Neural progenitor cell (in vitro differentiated cells): ENCODE measurements around the gene CORT. TPM values are rescaled to one million over a fixed set of nuclear protein-coding genes. Genes with fewer than 3 reads are reported as not detected.

ENCODE experiments used
- DNase-seq: peaks from one replicate; pipeline ENCODE4 v3.0.0-alpha.2; 2016; ENCODE audit warnings: low spot score
- H2AFZ ChIP-seq: fragments of 200-600 bp; sonication (generic); replicated peaks from 2 replicates; pipeline ENCODE4 v1.6.1; 2016; ENCODE audit warnings: antibody characterized with exemption
- H3F3A ChIP-seq: fragments of 200-600 bp; sonication (generic); 2 replicates; pipeline ENCODE4 v1.6.1; 2016; ENCODE audit warnings: antibody characterized with exemption, low read depth
- H3K27ac ChIP-seq: fragments of 200-600 bp; sonication (generic); 2 replicates; pipeline ENCODE4 v1.5.1; 2016; ENCODE audit warnings: mild to moderate bottlenecking
- H3K27me3 ChIP-seq: fragments of 200-600 bp; sonication (generic); 2 replicates; pipeline ENCODE4 v1.6.1; 2016; ENCODE audit warnings: mild to moderate bottlenecking, moderate library complexity
- H3K36me3 ChIP-seq: fragments of 200-600 bp; sonication (generic); 2 replicates; pipeline ENCODE4 v1.5.1; 2016
- H3K4me1 ChIP-seq: fragments of 200-600 bp; sonication (generic); 2 replicates; pipeline ENCODE4 v1.6.1; 2016; ENCODE audit warnings: mixed run types
- H3K4me2 ChIP-seq: fragments of 200-600 bp; sonication (generic); 2 replicates; pipeline ENCODE4 v1.6.1; 2016
- H3K4me3 ChIP-seq: fragments of 200-600 bp; sonication (generic); 2 replicates; pipeline ENCODE4 v1.5.1; 2016
- H3K79me2 ChIP-seq: fragments of 200-600 bp; sonication (generic); 2 replicates; pipeline ENCODE4 v1.6.1; 2016; ENCODE audit warnings: low read depth
- H3K9ac ChIP-seq: fragments of 200-600 bp; sonication (generic); 2 replicates; pipeline ENCODE4 v1.6.1; 2016
- H3K9me3 ChIP-seq: fragments of 200-600 bp; sonication (generic); 2 replicates; pipeline ENCODE4 v1.5.1; 2016; ENCODE audit warnings: low read depth
- H4K20me1 ChIP-seq: fragments of 200-600 bp; sonication (generic); 2 replicates; pipeline ENCODE4 v1.6.1; 2016; ENCODE audit warnings: low read depth
- H3K27ac Mint-ChIP-seq: 3 replicates; pipeline ENCODE4 v1.8.0; 2021; ENCODE audit warnings: mixed read lengths
- H3K27me3 Mint-ChIP-seq: 2 replicates; pipeline ENCODE4 v1.8.0; 2022; ENCODE audit warnings: low read depth, mild to moderate bottlenecking, inconsistent platforms, moderate library complexity, mixed read lengths; ENCODE audit not compliant: insufficient read depth
- H3K36me3 Mint-ChIP-seq: 3 replicates; pipeline ENCODE4 v1.8.0; 2021; ENCODE audit warnings: mixed read lengths
- H3K4me1 Mint-ChIP-seq: 3 replicates; pipeline ENCODE4 v1.8.0; 2021; ENCODE audit warnings: mixed read lengths
- H3K4me3 Mint-ChIP-seq: 3 replicates; pipeline ENCODE4 v1.8.0; 2021; ENCODE audit warnings: mild to moderate bottlenecking, moderate library complexity, mixed read lengths
- H3K9me3 Mint-ChIP-seq: 3 replicates; pipeline ENCODE4 v1.8.0; 2020; ENCODE audit warnings: mixed read lengths
- CTCF ChIP-seq: fragments of 200-600 bp; sonication (generic); IDR thresholded peaks from 2 replicates; pipeline ENCODE4 v1.5.1; 2017; ENCODE audit warnings: antibody characterized with exemption, mild to moderate bottlenecking
- EZH2 ChIP-seq: fragments of 200-600 bp; sonication (generic); IDR thresholded peaks from 2 replicates; pipeline ENCODE4 v1.6.1; 2017; ENCODE audit warnings: antibody characterized with exemption, mild to moderate bottlenecking, moderate library complexity
- EZH2phosphoT487 ChIP-seq: fragments of 200-600 bp; sonication (generic); IDR thresholded peaks from 2 replicates; pipeline ENCODE4 v1.6.1; 2017; ENCODE audit warnings: antibody characterized with exemption
- total RNA-seq: library from RNA; depleted of rRNA; stranded (reverse); fragments of >200 nt; gene quantifications from 2 replicates; pipeline ENCODE4 v1.2.3, GENCODE V29; 2015; ENCODE audit warnings: low replicate concordance

The CORT gene
- 1.3 TPM in 1 of 2 replicates, not detected in the other for total RNA-seq

GRCh38 chr1:10449751-10450150, at the start of gene CORT:
Gene CORT, plus strand, starts transcription at chr1:10450031. Its CDS starts 193 bp downstream, at chr1:10450224.
- H2AFZ ChIP-seq, result no peak within 1 kb of the TSS
- no peaks in the 10 kb centered on the region for H3K79me2 ChIP-seq
- peaks cover 24% of the 10 kb centered on the region for H3K4me1 Mint-ChIP-seq
- no peak for DNase-seq
- H3K9me3 ChIP-seq, result no peaks in the 10 kb centered on the region
- no peak within 1 kb of the TSS for H3K4me3 Mint-ChIP-seq
- H3F3A ChIP-seq, result peaks cover 5% of the 10 kb centered on the region
- no peaks in the 10 kb centered on the region for H3K27me3 ChIP-seq
- peaks cover 4% of the 10 kb centered on the region for H3K36me3 Mint-ChIP-seq
- no peak within 1 kb of the TSS for H3K9ac ChIP-seq
- H3K4me1 ChIP-seq, result peaks cover 24% of the 10 kb centered on the region
- H4K20me1 ChIP-seq, result no peaks in the 10 kb centered on the region
- H3K36me3 ChIP-seq, result no peaks in the 10 kb centered on the region
- H3K27ac Mint-ChIP-seq, result peak within 1 kb of the TSS; percentile 77
- peak within 1 kb of the TSS; percentile 41 for H3K27ac ChIP-seq
- peaks cover 5% of the 10 kb centered on the region for H3K27me3 Mint-ChIP-seq
- no peak for TF ChIP-seq EZH2
- no peak for TF ChIP-seq EZH2phosphoT487
- no peak for TF ChIP-seq CTCF
- no peaks in the 10 kb centered on the region for H3K9me3 Mint-ChIP-seq
- no peak within 1 kb of the TSS for H3K4me2 ChIP-seq
- H3K4me3 ChIP-seq, result no peak within 1 kb of the TSS

GRCh38 chr1:10401281-10401680, 48.5 kb upstream of the CORT start:
- peak overlapping the region; percentile 4 for H3K4me2 ChIP-seq
- peaks cover 35% of the 10 kb centered on the region for H3K36me3 Mint-ChIP-seq
- H3K27me3 Mint-ChIP-seq, result peaks cover 12% of the 10 kb centered on the region
- H3K4me1 Mint-ChIP-seq, result peaks cover 27% of the 10 kb centered on the region
- H3K27ac Mint-ChIP-seq, result no peak overlapping the region
- H3K36me3 ChIP-seq, result peaks cover 17% of the 10 kb centered on the region
- no peak overlapping the region for H3K9ac ChIP-seq
- H3K27me3 ChIP-seq, result no peaks in the 10 kb centered on the region
- H3K4me3 Mint-ChIP-seq, result peak overlapping the region; percentile 96
- no peak overlapping the region for H3K27ac ChIP-seq
- H2AFZ ChIP-seq, result no peak overlapping the region
- H4K20me1 ChIP-seq, result peaks cover 32% of the 10 kb centered on the region
- TF ChIP-seq EZH2 (no peak), CTCF (no peak), EZH2phosphoT487 (no peak)
- H3F3A ChIP-seq, result peaks cover 25% of the 10 kb centered on the region
- H3K9me3 Mint-ChIP-seq, result no peaks in the 10 kb centered on the region
- no peak overlapping the region for H3K4me3 ChIP-seq
- peaks cover 10% of the 10 kb centered on the region for H3K4me1 ChIP-seq
- H3K79me2 ChIP-seq, result peaks cover 57% of the 10 kb centered on the region
- no peak for DNase-seq
- no peaks in the 10 kb centered on the region for H3K9me3 ChIP-seq

- no peak overlapping the region for H3K27ac ChIP-seq
- Mint-ChIP-seq H3K36me3 (peaks cover 38% of the 10 kb centered on the region), H3K4me3 (no peak overlapping the region), H3K4me1 (peaks cover 24% of the 10 kb centered on the region), H3K27me3 (peaks cover 12% of the 10 kb centered on the region), H3K9me3 (no peaks in the 10 kb centered on the region), H3K27ac (no peak overlapping the region)
- no peak for DNase-seq
- H2AFZ ChIP-seq, result no peak overlapping the region
- peaks cover 10% of the 10 kb centered on the region for H3K4me1 ChIP-seq
- H3K27me3 ChIP-seq, result no peaks in the 10 kb centered on the region
- H3K36me3 ChIP-seq, result peaks cover 17% of the 10 kb centered on the region
- H3K9me3 ChIP-seq, result no peaks in the 10 kb centered on the region
- TF ChIP-seq EZH2, result no peak
- no peak for TF ChIP-seq CTCF
- no peak for TF ChIP-seq EZH2phosphoT487
- peaks cover 32% of the 10 kb centered on the region for H4K20me1 ChIP-seq
- peaks cover 29% of the 10 kb centered on the region for H3F3A ChIP-seq
- peaks cover 42% of the 10 kb centered on the region for H3K79me2 ChIP-seq
- no peak overlapping the region for H3K4me3 ChIP-seq
- H3K9ac ChIP-seq, result no peak overlapping the region
- no peak overlapping the region for H3K4me2 ChIP-seq
Measured at GRCh38 chr1:10402729-10403274, 47.0 kb upstream of the CORT start.
